ENCODE measurements around the gene KRTAP19-3.

The KRTAP19-3 gene
- 0 reads per million in 2 donors for total RNA-seq

- no peak for DNase-seq
These were observed at the start of gene KRTAP19-3 for GRCh38 chr21:30491963-30492428. KRTAP19-3 (minus strand) TSS chr21:30492013; CDS start chr21:30491957, 56 bp downstream.

GRCh38 chr21:30518876-30519275, 27.1 kb upstream of the KRTAP19-3 start:
- no peak for DNase-seq

- DNase-seq, result no peak
These were observed 23.9 kb upstream of the KRTAP19-3 start for GRCh38 chr21:30515681-30516080.

GRCh38 chr21:30505621-30506205, 13.9 kb upstream of the KRTAP19-3 start:
- peak in 1 of 5 experiments; percentile 6 for DNase-seq

- peak in 1 of 5 experiments; percentile 56 for DNase-seq
These were observed 10.2 kb upstream of the KRTAP19-3 start, which contains the start of gene KRTAP19-5 for GRCh38 chr21:30502041-30502440. KRTAP19-5 (minus strand) TSS chr21:30502141; CDS start chr21:30502090, 51 bp downstream.

GRCh38 chr21:30497065-30497464, 5.3 kb upstream of the KRTAP19-3 start, which contains the start of gene KRTAP19-4:
KRTAP19-4 (minus strand) TSS chr21:30497165; CDS start chr21:30497110, 55 bp downstream.
- no peak for DNase-seq

GRCh38 chr21:30487336-30487735, 4.5 kb downstream of the KRTAP19-3 start, which contains the start of gene KRTAP19-2:
KRTAP19-2 (minus strand) TSS chr21:30487436; CDS start chr21:30487348, 88 bp downstream.
- DNase-seq, result no peak

GRCh38 chr21:30486180-30486579, 5.6 kb downstream of the KRTAP19-3 start:
- DNase-seq, result no peak

- no peak for DNase-seq
These were observed 9.7 kb downstream of the KRTAP19-3 start for GRCh38 chr21:30482130-30482529.

GRCh38 chr21:30480145-30480544, 11.7 kb downstream of the KRTAP19-3 start, which contains the start of gene KRTAP19-1:
KRTAP19-1 (minus strand) TSS chr21:30480367; CDS start chr21:30480317, 50 bp downstream.
- DNase-seq, result no peak

- DNase-seq, result no peak
These were observed 12.6 kb downstream of the KRTAP19-3 start for GRCh38 chr21:30479259-30479658.

- DNase-seq, result no peak
These were observed 13.8 kb downstream of the KRTAP19-3 start for GRCh38 chr21:30478004-30478403.

- no peak for DNase-seq
These were observed 22.7 kb downstream of the KRTAP19-3 start for GRCh38 chr21:30468900-30469714.

GRCh38 chr21:30463713-30464112, 28.1 kb downstream of the KRTAP19-3 start:
- peak in 1 of 5 experiments; percentile 13 for DNase-seq

- DNase-seq, result no peak
These were observed 43.3 kb downstream of the KRTAP19-3 start for GRCh38 chr21:30448514-30448913.

- no peak for DNase-seq
These were observed 44.8 kb downstream of the KRTAP19-3 start for GRCh38 chr21:30447056-30447455.

GRCh38 chr21:30444204-30444603, 47.6 kb downstream of the KRTAP19-3 start:
- DNase-seq, result peak in 1 of 5 experiments; percentile 5

- no peak for DNase-seq
These were observed 48.6 kb downstream of the KRTAP19-3 start for GRCh38 chr21:30443226-30443625.
